Brain microvascular endothelial cell (primary cell): Measurements from ENCODE around the gene CCDC167.

Experiments
- DNase-seq: peaks from one replicate; pipeline ENCODE4 v3.0.0-alpha.2; 2020
- H3K27ac ChIP-seq: fragments of 250-450 bp; sonication (Bioruptor Pico); 2 replicates; pipeline ENCODE4 v1.5.1; 2020; ENCODE audit warnings: mild to moderate bottlenecking, moderate library complexity
- H3K27me3 ChIP-seq: fragments of 250-450 bp; sonication (Bioruptor Pico); replicated peaks from 2 replicates; pipeline ENCODE4 v1.5.1; 2020; ENCODE audit warnings: mild to moderate bottlenecking
- H3K36me3 ChIP-seq: fragments of 250-450 bp; sonication (Bioruptor Pico); replicated peaks from 2 replicates; pipeline ENCODE4 v1.5.1; 2020; ENCODE audit warnings: mild to moderate bottlenecking
- H3K4me3 ChIP-seq: 2 replicates; pipeline ENCODE4 v1.5.1; 2011; ENCODE audit warnings: low read depth, mild to moderate bottlenecking, control low read depth, low read length, moderate library complexity
- CTCF ChIP-seq: IDR thresholded peaks from 2 replicates; pipeline ENCODE4 v1.5.1; 2011; ENCODE audit warnings: low read depth, mild to moderate bottlenecking, moderate library complexity, low read length, control low read depth, inconsistent platforms; ENCODE audit errors: missing control alignments
- in situ Hi-C: cut with HindIII; loops from 2 replicates; pipeline ENCODE4 v1.10.0; 2017; ENCODE audit warnings: low sequenced_read_pairs, low pct_ligation_motif_present

The CCDC167 gene

GRCh38 chr6:37435816-37436215 is 63.9 kb downstream of the CCDC167 start:
- in situ Hi-C loops = no loop called here

DNA sequence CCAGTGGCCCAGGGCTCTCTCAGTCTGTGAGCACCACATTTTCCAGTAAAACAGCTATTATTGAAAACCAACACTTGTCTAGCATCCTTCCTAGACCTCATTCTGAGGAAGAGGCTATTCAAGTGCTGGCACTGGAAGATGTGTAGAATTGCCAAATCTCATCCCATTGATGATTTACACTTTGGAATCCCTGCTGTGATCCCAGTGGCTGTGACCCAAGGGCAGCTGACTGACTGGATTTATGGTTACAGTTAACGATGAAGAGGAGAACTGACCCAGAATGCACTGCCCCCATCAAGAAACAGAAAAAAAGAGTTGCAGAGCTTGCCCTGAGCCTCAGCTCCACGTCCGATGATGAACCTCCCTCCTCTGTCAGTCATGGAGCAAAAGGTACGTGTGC is 64.3 kb downstream of the CCDC167 start:
- TF ChIP-seq CTCF = no peak
- Histone ChIP-seq H3K4me3 (no peak overlapping the region), H3K27me3 (no peaks in the 10 kb centered on the region), H3K27ac (no peak overlapping the region), H3K36me3 (peaks cover 14% of the 10 kb centered on the region)
- no peak for DNase-seq
- in situ Hi-C loops = no loop called here

More at GRCh38 chr6:37435816-37436215, 63.9 kb downstream of the CCDC167 start:
- Histone ChIP-seq H3K27ac (no peak overlapping the region), H3K36me3 (peaks cover 14% of the 10 kb centered on the region), H3K4me3 (no peak overlapping the region), H3K27me3 (no peaks in the 10 kb centered on the region)
- no peak for DNase-seq
- peak; percentile 18 for TF ChIP-seq CTCF

GRCh38 chr6:37433657-37434271 is 65.9 kb downstream of the CCDC167 start:
- Histone ChIP-seq H3K4me3 (peak overlapping the region; percentile 84), H3K27ac (peak overlapping the region; percentile 80), H3K36me3 (peaks cover 14% of the 10 kb centered on the region), H3K27me3 (no peaks in the 10 kb centered on the region)
- DNase-seq = peak; percentile 5
- TF ChIP-seq CTCF = no peak
- in situ Hi-C loops = no loop called here
